K562 (cell line): ENCODE results near the gene HDHD5.

Experiments
- EP300 ChIP-seq: IDR thresholded peaks from 2 replicates; pipeline ENCODE4 v1.6.1; 2012; ENCODE audit warnings: low read length, improper control_type of control experiment
- GATA2 ChIP-seq: sonication (generic); formaldehyde crosslinking; IDR thresholded peaks from 2 replicates; pipeline ENCODE4 v1.4.0; 2020; ENCODE audit warnings: mild to moderate bottlenecking, missing genetic modification reagents
- JUND ChIP-seq, 2 experiments: IDR thresholded peaks; 2 replicates in 1 of 2; 3 replicates in 1 of 2; pipeline ENCODE4 v1.6.1; 2011; ENCODE audit warnings: borderline replicate concordance in 2 of 2, low read depth in 2 of 2, low read length in 2 of 2, improper control_type of control experiment in 1 of 2, missing biosample characterization in 1 of 2, missing genetic modification characterization in 1 of 2, missing genetic modification reagents in 1 of 2
- KDM5B ChIP-seq: fragments of 200-600 bp; sonication (generic); IDR thresholded peaks from 2 replicates; pipeline ENCODE4 v1.6.1; 2012; ENCODE audit warnings: low read depth, mild to moderate bottlenecking, moderate library complexity, low read length, control low read depth, inconsistent platforms; ENCODE audit not compliant: insufficient replicate concordance
- POLR2G ChIP-seq: fragments of 200-400 bp; formaldehyde crosslinking; IDR thresholded peaks from 2 replicates; pipeline ENCODE4 v1.6.1; 2017; ENCODE audit warnings: low read depth, mild to moderate bottlenecking, antibody characterized with exemption, low read length, moderate library complexity
- RFX5 ChIP-seq: IDR thresholded peaks from 2 replicates; pipeline ENCODE4 v1.6.1; 2011; ENCODE audit warnings: low read depth, mild to moderate bottlenecking, improper control_type of control experiment, low read length
- TF ChIP-seq, protein P1 (sequence below), 3 experiments: IDR thresholded peaks in 2 of 3; conservative IDR thresholded peaks in 1 of 3; 2 replicates each; pipeline ENCODE4 v1.5.1; 2011 to 2012; ENCODE audit warnings: low read length in 3 of 3, mild to moderate bottlenecking in 3 of 3, control low read depth in 2 of 3, improper control_type of control experiment in 1 of 3, inconsistent platforms in 1 of 3, low read depth in 1 of 3, mixed read lengths in 1 of 3, moderate library complexity in 1 of 3; ENCODE audit not compliant: insufficient read depth in 2 of 3
- TF ChIP-seq, protein P2 (sequence below): fragments of 450-650 bp; IDR thresholded peaks from 2 replicates; pipeline ENCODE4 v1.6.1; 2016; ENCODE audit warnings: antibody characterized with exemption

DNA sequence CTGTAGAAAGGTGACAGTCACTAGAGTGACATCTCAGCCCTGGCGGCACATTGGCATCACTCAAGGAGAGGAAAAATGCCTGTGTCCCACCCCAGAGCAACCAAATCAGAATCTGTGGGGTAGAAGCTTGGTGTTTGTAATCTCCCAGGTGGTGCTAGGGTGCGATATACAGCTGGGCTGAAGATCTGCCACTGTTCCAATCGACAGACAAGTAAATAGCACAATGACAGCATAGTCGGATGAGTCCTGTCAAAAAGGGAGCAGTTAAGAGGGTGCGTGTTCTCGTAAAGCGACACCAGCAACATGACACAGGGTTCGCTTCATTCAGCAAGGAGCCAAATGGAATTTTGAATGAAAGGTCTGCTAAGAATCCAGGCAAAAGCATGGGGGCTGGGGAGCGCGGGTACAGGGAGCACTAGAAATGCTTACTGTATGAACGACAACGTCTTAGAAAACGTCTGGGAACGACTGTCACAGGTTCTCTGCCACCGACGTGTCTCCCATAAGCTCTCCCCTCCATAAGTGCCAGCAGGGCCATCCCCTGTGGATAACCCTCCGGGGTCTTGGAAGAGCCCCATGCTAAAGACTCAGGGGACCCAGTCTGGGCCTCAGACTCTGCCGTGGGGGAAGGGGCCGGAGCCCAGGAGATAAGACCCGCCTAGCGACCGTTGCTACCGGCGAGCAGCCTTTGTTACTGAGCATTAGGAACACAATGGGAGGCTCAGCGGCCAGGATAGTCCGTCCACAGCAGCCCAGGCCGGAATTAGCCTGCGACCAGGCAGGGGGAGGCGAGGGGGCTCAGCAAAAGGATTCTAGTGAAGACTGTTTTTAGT, 39.3 kb upstream of the HDHD5 start:
- TF ChIP-seq POLR2G (no peak), EP300 (no peak), RFX5 (no peak), KDM5B (no peak), GATA2 (no peak), JUND (IDR thresholded peaks at IDR 0.05; ENCODE audit: borderline replicate concordance, low read depth, low read length) (no peak), JUND (tag; IDR thresholded peaks at IDR 0.05; ENCODE audit: borderline replicate concordance, low read depth, low read length) (no peak)
- TF ChIP-seq, protein P1, sequence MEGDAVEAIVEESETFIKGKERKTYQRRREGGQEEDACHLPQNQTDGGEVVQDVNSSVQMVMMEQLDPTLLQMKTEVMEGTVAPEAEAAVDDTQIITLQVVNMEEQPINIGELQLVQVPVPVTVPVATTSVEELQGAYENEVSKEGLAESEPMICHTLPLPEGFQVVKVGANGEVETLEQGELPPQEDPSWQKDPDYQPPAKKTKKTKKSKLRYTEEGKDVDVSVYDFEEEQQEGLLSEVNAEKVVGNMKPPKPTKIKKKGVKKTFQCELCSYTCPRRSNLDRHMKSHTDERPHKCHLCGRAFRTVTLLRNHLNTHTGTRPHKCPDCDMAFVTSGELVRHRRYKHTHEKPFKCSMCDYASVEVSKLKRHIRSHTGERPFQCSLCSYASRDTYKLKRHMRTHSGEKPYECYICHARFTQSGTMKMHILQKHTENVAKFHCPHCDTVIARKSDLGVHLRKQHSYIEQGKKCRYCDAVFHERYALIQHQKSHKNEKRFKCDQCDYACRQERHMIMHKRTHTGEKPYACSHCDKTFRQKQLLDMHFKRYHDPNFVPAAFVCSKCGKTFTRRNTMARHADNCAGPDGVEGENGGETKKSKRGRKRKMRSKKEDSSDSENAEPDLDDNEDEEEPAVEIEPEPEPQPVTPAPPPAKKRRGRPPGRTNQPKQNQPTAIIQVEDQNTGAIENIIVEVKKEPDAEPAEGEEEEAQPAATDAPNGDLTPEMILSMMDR (IDR thresholded peaks at IDR 0.05 in 2 of 3, conservative IDR thresholded peaks at IDR 0.05 in 1 of 3; ENCODE audit: insufficient read depth in 2 of 3, low read depth in 1 of 3, low read length in 3 of 3) = no peak
- TF ChIP-seq, protein P2, sequence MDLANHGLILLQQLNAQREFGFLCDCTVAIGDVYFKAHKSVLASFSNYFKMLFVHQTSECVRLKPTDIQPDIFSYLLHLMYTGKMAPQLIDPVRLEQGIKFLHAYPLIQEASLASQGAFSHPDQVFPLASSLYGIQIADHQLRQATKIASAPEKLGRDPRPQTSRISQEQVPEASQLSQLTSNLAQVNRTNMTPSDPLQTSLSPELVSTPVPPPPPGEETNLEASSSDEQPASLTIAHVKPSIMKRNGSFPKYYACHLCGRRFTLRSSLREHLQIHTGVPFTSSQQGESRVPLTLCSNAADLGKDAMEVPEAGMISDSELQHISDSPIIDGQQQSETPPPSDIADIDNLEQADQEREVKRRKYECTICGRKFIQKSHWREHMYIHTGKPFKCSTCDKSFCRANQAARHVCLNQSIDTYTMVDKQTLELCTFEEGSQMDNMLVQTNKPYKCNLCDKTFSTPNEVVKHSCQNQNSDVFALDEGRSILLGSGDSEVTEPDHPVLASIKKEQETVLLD = no peak
